Activated B cell treated with CpG ODN at 0.5 μM for 24 hours (primary cell): ENCODE results near the gene ULBP2. TPM values are rescaled to one million over a fixed set of nuclear protein-coding genes. Genes with fewer than 3 reads are reported as not detected.
"Not testable (repeated sequence)": the region's sequence is repeated elsewhere in the genome, so short reads cannot be mapped to it uniquely, and the experiment has no call there.

ENCODE experiments used
- ATAC-seq: fragments of 200-7000 bp; cut with Tn5 transposase; one replicate; pipeline ENCODE4 v1.10.0; 2021; ENCODE audit warnings: low read depth, mild to moderate bottlenecking, moderate library complexity
- CTCF ChIA-PET: fragments of 350-600 bp; sonication (Branson Sonifier 250); formaldehyde crosslinking; loops from one replicate; lab custom pipeline; 2021; ENCODE audit warnings: antibody characterized with exemption; lab: Charles Lee
- POLR2A ChIA-PET: fragments of 350-600 bp; sonication (Branson Sonifier 250); formaldehyde crosslinking; loops from one replicate; lab custom pipeline; 2021; ENCODE audit warnings: antibody characterized with exemption; lab: Charles Lee
- DNase-seq: peaks from one replicate; pipeline ENCODE4 v3.0.0; 2022
- H3K27ac Mint-ChIP-seq: one replicate; pipeline ENCODE4 v1.8.0; 2020; ENCODE audit warnings: mixed read lengths
- H3K27me3 Mint-ChIP-seq: one replicate; pipeline ENCODE4 v1.8.0; 2021; ENCODE audit warnings: mixed read lengths
- H3K36me3 Mint-ChIP-seq: one replicate; pipeline ENCODE4 v1.8.0; 2021; ENCODE audit warnings: low read depth, mixed read lengths
- H3K4me1 Mint-ChIP-seq: one replicate; pipeline ENCODE4 v1.8.0; 2021; ENCODE audit warnings: mixed read lengths
- H3K4me3 Mint-ChIP-seq: one replicate; pipeline ENCODE4 v1.8.0; 2020; ENCODE audit warnings: mild to moderate bottlenecking, mixed read lengths
- H3K9me3 Mint-ChIP-seq: one replicate; pipeline ENCODE4 v1.8.0; 2020; ENCODE audit warnings: mixed read lengths
- CTCF ChIP-seq: fragments of 200-600 bp; IDR thresholded peaks from one replicate; pipeline ENCODE4 v1.8.0; 2022; ENCODE audit warnings: antibody characterized with exemption, mild to moderate bottlenecking
- intact Hi-C: fragments of 100-400 bp; cut with micrococcal nuclease; formaldehyde crosslinking; loops from one replicate; pipeline ENCODE4 v1.15.1; 2024
- total RNA-seq: library from RNA; stranded (reverse); gene quantifications from 2 replicates; pipeline ENCODE4 v1.2.3, GENCODE V29; 2022

The ULBP2 gene
- total RNA-seq, 1 donor from 2014 or later = 0.29 TPM

- POLR2A ChIA-PET = no interaction called here
- no peak overlapping the region for H3K4me3 Mint-ChIP-seq
- intact Hi-C loops = no loop called here
- CTCF ChIA-PET = no interaction called here
- ATAC-seq = no peak
- H3K36me3 Mint-ChIP-seq = no peaks in the 10 kb centered on the region
- peaks cover 40% of the 10 kb centered on the region for H3K27me3 Mint-ChIP-seq
- no peaks in the 10 kb centered on the region for H3K9me3 Mint-ChIP-seq
- no peak for DNase-seq
- no peak for TF ChIP-seq CTCF
- no peaks in the 10 kb centered on the region for H3K4me1 Mint-ChIP-seq
- no peak overlapping the region for H3K27ac Mint-ChIP-seq
Measured at GRCh38 chr6:149915970-149916865, 25.6 kb upstream of the ULBP2 start.

- no peaks in the 10 kb centered on the region for H3K9me3 Mint-ChIP-seq
- intact Hi-C loops = no loop called here
- no peak for TF ChIP-seq CTCF
- no peak overlapping the region for H3K27ac Mint-ChIP-seq
- ATAC-seq (no peak), DNase-seq (no peak)
- peaks cover 9% of the 10 kb centered on the region for H3K4me1 Mint-ChIP-seq
- H3K27me3 Mint-ChIP-seq = peaks cover 46% of the 10 kb centered on the region
- CTCF ChIA-PET = no interaction called here
- no peak overlapping the region for H3K4me3 Mint-ChIP-seq
- no peaks in the 10 kb centered on the region for H3K36me3 Mint-ChIP-seq
- POLR2A ChIA-PET = no interaction called here
Measured at GRCh38 chr6:149917679-149918078, 24.1 kb upstream of the ULBP2 start.

GRCh38 chr6:149918151-149918905 is 23.5 kb upstream of the ULBP2 start:
- intact Hi-C loops = no loop called here
- H3K9me3 Mint-ChIP-seq = no peaks in the 10 kb centered on the region
- no peak for DNase-seq
- ChIA-PET POLR2A (no interaction called here), CTCF (no interaction called here)
- peaks cover 16% of the 10 kb centered on the region for H3K4me1 Mint-ChIP-seq
- TF ChIP-seq CTCF = no peak
- no peak overlapping the region for H3K27ac Mint-ChIP-seq
- no peaks in the 10 kb centered on the region for H3K36me3 Mint-ChIP-seq
- peaks cover 48% of the 10 kb centered on the region for H3K27me3 Mint-ChIP-seq
- no peak for ATAC-seq
- H3K4me3 Mint-ChIP-seq = no peak overlapping the region

- H3K27ac Mint-ChIP-seq, DNase-seq, CTCF ChIA-PET: not testable (repeated sequence)
Measured at GRCh38 chr6:149919126-149919833, 22.5 kb upstream of the ULBP2 start.

GRCh38 chr6:149919834-149920225 is 22.0 kb upstream of the ULBP2 start:
- Mint-ChIP-seq H3K9me3 (no peaks in the 10 kb centered on the region), H3K27me3 (peaks cover 56% of the 10 kb centered on the region), H3K36me3 (no peaks in the 10 kb centered on the region), H3K27ac (no peak overlapping the region), H3K4me3 (no peak overlapping the region), H3K4me1 (peaks cover 22% of the 10 kb centered on the region)
- POLR2A ChIA-PET = no interaction called here
- ATAC-seq (no peak), DNase-seq (no peak)
- no peak for TF ChIP-seq CTCF
- intact Hi-C loops = loop anchor here (10.0 kb wide), 1 partner anchor 195 kb away; no protein-coding TSS in a partner anchor
- CTCF ChIA-PET = no interaction called here

More at GRCh38 chr6:149919126-149919833, 22.5 kb upstream of the ULBP2 start:
- ATAC-seq, POLR2A ChIA-PET, H3K36me3 Mint-ChIP-seq, H3K9me3 Mint-ChIP-seq, H3K4me3 Mint-ChIP-seq, intact Hi-C loops: not testable (repeated sequence)
- Mint-ChIP-seq H3K27me3 (peaks cover 52% of the 10 kb centered on the region), H3K4me1 (peaks cover 22% of the 10 kb centered on the region)
